ENCODE data around the gene NOTUM.

NOTUM gene

DNA sequence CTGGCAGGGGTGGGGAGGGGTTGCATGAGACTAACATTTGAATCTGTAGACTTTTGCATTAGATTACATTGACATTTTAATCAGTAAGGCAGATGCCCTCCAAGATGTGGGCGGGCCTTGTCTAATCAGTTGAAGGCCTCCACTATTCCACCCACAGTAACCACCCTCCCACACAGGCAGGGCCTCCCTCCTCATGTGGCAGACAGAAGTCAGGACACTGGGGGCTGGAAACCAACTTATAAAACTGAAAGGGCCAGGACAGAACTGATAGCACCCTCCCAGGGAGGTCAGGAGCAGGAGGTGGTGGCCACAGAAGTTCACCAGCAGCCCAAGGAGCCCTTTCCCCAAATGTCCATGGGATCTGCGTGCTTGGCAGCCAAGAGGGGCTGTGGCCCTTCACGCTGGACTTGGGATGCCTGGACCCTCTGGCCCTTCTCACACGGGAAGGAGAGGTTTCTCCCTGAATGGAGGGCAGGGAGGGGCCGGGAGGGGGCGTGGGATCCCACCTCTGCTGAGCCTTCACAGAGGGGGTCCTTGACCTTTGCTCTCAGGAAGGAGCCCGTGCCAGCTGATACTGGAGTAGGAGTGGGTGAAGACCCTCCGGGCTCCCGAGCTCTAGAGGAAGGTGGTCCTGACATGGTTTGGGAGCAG lies 28.5 kb downstream of the NOTUM start:
- in situ Hi-C loops (cut with MboI; ENCODE audit: low pct_unique_long_range_greater_than_20kb, low sequenced_read_pairs, unreplicated experiment), result no loop called here
- no peak for DNase-seq (ENCODE audit: low spot score)
- TF ChIP-seq, protein P1, sequence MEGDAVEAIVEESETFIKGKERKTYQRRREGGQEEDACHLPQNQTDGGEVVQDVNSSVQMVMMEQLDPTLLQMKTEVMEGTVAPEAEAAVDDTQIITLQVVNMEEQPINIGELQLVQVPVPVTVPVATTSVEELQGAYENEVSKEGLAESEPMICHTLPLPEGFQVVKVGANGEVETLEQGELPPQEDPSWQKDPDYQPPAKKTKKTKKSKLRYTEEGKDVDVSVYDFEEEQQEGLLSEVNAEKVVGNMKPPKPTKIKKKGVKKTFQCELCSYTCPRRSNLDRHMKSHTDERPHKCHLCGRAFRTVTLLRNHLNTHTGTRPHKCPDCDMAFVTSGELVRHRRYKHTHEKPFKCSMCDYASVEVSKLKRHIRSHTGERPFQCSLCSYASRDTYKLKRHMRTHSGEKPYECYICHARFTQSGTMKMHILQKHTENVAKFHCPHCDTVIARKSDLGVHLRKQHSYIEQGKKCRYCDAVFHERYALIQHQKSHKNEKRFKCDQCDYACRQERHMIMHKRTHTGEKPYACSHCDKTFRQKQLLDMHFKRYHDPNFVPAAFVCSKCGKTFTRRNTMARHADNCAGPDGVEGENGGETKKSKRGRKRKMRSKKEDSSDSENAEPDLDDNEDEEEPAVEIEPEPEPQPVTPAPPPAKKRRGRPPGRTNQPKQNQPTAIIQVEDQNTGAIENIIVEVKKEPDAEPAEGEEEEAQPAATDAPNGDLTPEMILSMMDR (IDR thresholded peaks at IDR 0.05; ENCODE audit: extremely low read depth, insufficient read depth, missing control alignments), result no peak

DNA sequence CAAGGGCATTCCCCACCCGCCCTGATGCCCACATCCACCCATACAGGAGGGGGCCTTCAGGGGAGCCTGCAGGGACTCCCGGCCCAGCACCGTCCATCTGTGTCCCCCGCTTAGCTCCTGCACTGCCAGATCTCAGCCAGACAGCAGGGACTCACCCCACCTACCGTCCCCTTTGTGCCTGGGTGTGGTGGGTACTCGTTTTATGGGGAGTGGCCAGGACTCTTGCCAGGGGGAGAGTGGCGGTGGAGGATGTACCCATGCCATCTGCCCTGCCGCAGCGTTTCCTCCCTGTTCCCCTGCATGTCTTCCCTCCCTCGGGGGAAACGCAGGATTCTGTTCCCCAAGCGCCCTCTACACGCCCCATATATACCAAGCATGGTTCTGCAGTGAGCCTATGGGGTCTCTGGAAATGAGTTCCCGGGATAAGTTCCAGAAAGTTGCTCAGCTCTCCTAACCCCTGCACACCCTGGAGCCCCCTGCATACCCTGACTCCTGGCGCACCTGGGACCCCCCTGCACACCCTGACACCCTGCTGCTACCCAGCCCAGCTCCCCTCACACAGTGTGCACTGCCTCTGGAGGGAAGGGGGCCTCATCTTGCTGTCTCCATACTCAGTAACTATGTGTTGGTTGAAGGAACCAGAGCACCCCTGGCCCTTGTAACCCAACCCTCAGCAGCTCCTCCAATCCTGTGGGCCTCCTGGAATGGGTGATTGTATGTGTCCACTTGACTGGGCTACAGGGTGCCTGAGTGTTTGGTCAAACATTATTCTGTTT lies 29.2 kb downstream of the NOTUM start:
- no peak for DNase-seq (ENCODE audit: low spot score)
- in situ Hi-C loops (cut with MboI; ENCODE audit: low pct_unique_long_range_greater_than_20kb, low sequenced_read_pairs, unreplicated experiment), result no loop called here
- TF ChIP-seq, protein P1 (IDR thresholded peaks at IDR 0.05; ENCODE audit: extremely low read depth, insufficient read depth, missing control alignments), result no peak

DNA sequence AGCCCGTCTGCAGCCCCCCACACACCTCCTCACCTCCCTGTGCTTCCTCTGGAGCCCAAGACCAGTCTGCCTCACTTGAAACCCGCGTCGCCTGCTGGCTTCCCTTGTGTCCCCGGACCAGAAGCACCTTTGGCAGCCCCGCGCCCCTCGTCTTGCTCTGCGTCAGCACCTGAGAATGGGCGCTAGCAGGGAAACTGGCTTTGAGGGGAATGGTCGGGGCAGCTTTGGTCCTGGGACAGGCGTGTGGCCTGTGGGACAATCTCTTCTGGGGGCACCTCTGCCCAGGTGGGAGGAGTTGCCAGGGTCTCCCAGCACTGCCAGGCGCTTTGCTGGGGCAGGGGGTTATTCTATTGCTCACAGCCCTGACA lies 29.8 kb downstream of the NOTUM start:
- in situ Hi-C loops (cut with MboI; ENCODE audit: low pct_unique_long_range_greater_than_20kb, low sequenced_read_pairs, unreplicated experiment), result no loop called here
- no peak for DNase-seq (ENCODE audit: low spot score)
- TF ChIP-seq, protein P1 (IDR thresholded peaks at IDR 0.05; ENCODE audit: extremely low read depth, insufficient read depth, missing control alignments), result no peak

DNA sequence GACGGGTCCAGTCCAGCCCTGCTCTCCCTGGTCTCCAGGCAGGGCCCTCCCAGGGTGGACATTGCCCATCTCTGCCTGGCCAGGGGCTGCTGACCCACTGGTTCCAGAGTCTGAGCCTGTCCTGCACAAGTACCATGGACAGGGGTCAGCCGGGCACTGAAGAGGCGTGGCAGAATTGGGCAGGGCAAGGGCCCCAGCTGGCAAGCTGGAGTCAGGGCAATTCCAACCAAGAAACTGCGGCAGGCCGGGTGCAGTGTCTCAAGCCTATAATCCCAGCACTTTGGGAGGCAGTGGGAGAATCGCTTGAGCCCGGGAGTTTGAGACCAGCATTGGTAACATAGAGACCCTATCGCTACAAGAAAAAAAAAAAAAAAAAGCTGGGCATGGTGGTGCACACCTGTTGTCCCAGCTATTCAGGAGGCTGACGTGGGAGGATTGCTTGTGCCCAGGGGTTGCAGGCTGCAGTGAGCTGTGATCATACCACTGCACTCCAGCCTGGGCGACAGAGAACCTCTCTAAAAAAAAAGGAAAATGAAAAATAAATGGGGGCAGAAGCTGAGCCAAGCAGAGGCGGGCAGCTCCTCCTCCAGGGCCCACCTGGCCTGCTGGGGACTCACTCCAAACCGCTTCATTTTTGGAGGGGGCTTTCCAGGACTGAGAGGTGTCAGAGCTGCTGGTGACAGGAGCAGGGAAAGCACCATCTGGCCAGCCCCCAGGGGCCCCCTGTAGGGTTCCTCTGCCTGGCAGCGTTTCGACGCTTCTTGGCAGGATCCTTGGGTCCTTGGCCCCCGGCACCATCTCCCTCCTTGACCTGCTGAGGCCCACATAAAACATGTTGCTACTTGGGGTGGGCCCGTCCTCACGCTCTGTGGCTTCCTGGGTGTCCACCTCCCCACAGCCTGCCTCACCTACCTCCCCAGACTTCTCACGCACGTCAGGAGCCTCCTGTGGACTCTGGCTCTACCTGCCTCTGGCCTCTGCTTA lies 30.6 kb downstream of the NOTUM start:
- in situ Hi-C loops (cut with MboI; ENCODE audit: low pct_unique_long_range_greater_than_20kb, low sequenced_read_pairs, unreplicated experiment), result no loop called here
- peak; percentile 73 for DNase-seq (ENCODE audit: low spot score)
- TF ChIP-seq, protein P1 (IDR thresholded peaks at IDR 0.05; ENCODE audit: extremely low read depth, insufficient read depth, missing control alignments), result no peak

DNA sequence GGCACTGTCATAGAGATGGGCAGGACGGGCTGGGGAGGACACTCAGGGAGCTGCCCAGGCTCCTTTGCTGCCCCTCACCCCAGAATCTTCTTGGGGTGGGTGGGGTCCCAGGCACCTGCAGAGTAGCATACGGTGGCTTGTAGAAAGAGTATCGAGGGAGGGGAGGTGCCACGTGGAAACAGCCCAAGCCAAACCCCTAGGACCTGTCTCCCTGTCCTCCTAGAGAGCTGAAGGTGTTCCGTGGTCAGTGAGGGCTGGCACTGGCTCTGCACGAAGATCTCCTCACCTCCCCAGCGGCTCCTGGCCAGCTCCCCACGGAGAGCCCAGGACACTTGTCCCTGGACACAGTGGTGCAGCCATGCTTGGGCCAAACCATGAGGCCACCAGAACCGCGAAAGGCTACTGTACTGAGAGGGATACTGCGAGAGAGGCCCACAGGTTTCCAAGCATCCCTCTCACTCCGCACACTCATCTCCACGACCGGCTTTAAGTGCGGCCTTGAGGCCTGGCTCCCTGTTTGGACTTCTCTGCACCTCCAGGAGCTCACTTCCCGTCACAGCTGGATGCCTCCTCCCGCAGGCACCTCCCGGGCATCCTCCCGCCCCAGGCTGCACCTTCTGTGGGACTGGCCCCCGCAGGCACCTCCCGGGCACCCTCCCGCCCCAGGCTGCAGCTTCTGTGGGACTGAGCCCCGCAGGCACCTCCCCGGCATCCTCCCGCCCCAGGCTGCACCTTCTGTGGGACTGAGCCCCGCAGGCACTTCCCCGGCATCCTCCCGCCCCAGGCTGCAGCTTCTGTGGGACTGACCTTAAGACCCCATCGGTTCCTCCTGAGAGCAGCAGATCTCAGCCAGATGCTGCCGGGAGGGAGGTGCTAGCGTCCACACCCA lies 31.5 kb downstream of the NOTUM start:
- in situ Hi-C loops (cut with MboI; ENCODE audit: low pct_unique_long_range_greater_than_20kb, low sequenced_read_pairs, unreplicated experiment), result no loop called here
- DNase-seq (ENCODE audit: low spot score), result no peak
- TF ChIP-seq, protein P1 (IDR thresholded peaks at IDR 0.05; ENCODE audit: extremely low read depth, insufficient read depth, missing control alignments), result no peak
